T-helper 1 cell treated with Interleukin-12 subunit alpha and Interleukin-12 subunit beta and Interleukin-4 antibody, amounts not matched to agents 30 ng/mL and 1 ng/mL, for 36 hours (primary cell): ENCODE measurements around the gene WWC1. TPM values are rescaled to one million over a fixed set of nuclear protein-coding genes. Genes with fewer than 3 reads are reported as not detected.

Source experiments
- intact Hi-C: fragments of 100-400 bp; cut with micrococcal nuclease; formaldehyde crosslinking; loops from one replicate; pipeline ENCODE4 v1.15.1; 2024
- total RNA-seq: library from RNA; stranded (reverse); gene quantifications from 2 replicates; pipeline ENCODE4 v1.2.3, GENCODE V29; 2022

WWC1 gene
- total RNA-seq, 1 donor from 2014 or later = not detected

- intact Hi-C loops = no loop called here
These were observed 187.7 kb downstream of the WWC1 start for GRCh38 chr5:168479166-168479565.

- intact Hi-C loops = loop anchor here (10.0 kb wide), 2 partner anchors 1174 to 1854 kb away; no protein-coding TSS in a partner anchor
These were observed 189.2 kb downstream of the WWC1 start for GRCh38 chr5:168480601-168481000.

DNA sequence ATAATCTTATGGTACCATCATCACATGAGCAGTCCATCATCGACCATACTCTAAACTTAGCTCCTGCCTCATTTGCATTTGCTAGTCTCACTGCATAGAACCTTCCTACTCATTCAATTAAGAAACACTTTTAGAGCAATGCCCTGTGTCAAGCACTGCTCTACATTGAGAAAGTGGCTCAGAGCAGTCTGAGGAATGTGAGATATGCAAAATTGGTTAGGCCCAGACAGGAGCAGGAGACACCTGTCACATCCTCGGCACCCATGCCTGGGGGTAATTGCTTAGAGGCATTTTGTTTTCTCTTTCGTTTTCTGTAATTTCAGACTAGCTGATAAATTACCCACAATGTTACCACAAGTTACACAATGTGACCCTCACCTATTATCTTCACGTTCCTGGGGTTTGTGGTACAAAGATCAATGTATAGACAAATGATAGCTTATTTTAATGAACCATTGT is 189.9 kb downstream of the WWC1 start:
- intact Hi-C loops = loop anchor here (10.0 kb wide), 2 partner anchors 1173 to 1853 kb away; no protein-coding TSS in a partner anchor

DNA sequence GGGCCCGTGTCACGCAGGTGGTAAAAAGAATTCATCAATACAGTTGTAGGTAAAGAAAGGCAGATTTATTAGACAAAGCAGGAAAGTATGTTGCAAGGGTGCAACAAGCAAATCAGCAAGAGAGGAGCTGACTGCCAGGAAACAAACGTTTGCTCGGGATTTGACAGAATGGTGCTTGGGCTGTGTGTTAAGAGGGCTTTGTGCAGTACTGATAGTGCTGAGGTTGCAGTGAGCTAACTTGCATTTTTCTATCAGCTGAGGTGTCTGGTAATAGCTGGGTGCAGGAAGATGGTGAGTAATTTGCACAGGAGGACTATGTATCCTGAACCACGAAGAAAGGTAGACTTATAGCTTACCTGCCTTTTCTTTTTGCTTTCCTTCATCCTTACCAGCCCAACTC is 190.9 kb downstream of the WWC1 start:
- intact Hi-C loops = loop anchor here (10.0 kb wide), 2 partner anchors 1172 to 1852 kb away; no protein-coding TSS in a partner anchor

- intact Hi-C loops = loop anchor here (1.0 to 10.0 kb wide), 7 partner anchors 42 to 1848 kb away; partner anchors contain the start of genes FBLL1, PANK3 and SPDL1
These were observed 194.9 kb downstream of the WWC1 start, which contains the start of gene RARS1 for GRCh38 chr5:168486136-168486879. Gene RARS1, plus strand, starts transcription at chr5:168486471. Its CDS starts 28 bp downstream, at chr5:168486499.

GRCh38 chr5:168489059-168489458 is 197.6 kb downstream of the WWC1 start:
- intact Hi-C loops = loop anchor here (5.0 to 10.0 kb wide), 3 partner anchors 107 to 1846 kb away; no protein-coding TSS in a partner anchor

DNA sequence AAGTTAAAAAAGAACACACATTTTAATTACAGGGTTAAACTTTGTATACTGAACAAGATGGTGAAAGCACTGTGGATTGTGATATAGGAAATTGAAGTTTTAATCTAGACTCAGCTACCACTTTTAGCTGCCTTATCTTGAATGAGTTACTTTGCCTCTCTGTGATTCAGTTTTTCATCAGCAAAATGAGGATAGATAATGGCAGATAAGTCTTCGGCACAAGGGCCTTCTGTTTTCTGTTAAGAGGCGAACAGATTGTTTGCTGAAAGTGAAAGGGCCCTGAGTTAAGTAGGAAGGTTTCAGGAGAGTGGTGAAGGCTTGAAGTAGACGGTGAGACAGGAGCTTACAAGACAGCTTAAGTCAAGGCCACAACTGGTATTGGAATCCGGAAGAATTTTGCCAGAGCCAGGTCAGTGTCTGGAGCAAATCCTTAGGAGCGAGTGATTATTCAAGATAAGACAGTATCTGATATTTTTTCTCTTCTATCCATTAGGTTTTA is 202.7 kb downstream of the WWC1 start:
- intact Hi-C loops = no loop called here

DNA sequence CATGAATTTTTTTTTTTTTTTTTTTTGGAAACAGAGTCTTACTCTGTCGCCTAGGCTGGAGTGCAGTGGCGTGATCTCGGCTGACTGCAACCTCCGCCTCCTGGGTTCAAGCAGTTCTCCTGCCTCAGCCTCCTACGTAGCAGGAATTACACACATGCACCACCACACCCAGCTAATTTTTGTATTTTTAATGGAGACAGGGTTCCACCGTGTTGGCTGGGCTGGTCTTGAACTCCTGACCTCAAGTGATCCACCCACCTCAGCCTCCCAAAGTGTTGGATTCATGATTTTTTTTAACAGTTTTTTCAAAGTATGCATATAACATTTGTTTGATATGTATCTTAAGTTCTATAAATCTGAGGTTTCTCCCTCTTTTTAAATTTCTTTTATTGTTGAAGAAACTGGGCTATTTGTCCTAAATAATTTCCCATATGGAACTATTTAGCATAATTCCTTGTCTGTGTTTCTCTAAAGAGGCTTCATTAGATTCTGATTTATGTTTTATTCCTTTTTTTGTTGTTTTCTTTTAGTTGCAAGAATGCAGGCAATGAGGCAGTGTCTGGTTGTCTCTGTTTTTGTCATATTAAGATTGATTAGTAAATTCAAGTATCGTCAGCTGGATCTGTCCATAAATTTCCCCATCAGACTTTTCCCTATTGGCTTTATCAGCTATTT is 211.3 kb downstream of the WWC1 start:
- intact Hi-C loops = no loop called here

GRCh38 chr5:168513861-168514428 is 222.5 kb downstream of the WWC1 start:
- intact Hi-C loops = no loop called here

Other genes with a start within 250 kb of the WWC1 start
- 85.6 and 88.8 TPM in 2 replicates for gene RARS1, start 194.8 kb downstream of the WWC1 start, total RNA-seq
- not detected in 2 replicates for gene FBLL1, start 237.7 kb downstream of the WWC1 start, total RNA-seq